Thyroid gland (tissue), 4 donors: ENCODE measurements around the gene FBXL17. TPM values are rescaled to one million over a fixed set of nuclear protein-coding genes. Genes with fewer than 3 reads are reported as not detected.

Experiments used
- DNase-seq, 2 donors: peaks; one replicate each; pipeline ENCODE4 v3.0.0-alpha.2; 2019
- H3K27ac ChIP-seq, 3 donors: fragments of 200-600 bp; sonication (generic); 1 replicate in 2 of 3; 2 replicates in 1 of 3; pipeline ENCODE4 v1.5.1; 2016 to 2019; ENCODE audit warnings: mild to moderate bottlenecking in 1 of 3, moderate library complexity in 1 of 3
- H3K27me3 ChIP-seq: fragments of 200-600 bp; sonication (generic); one replicate; pipeline ENCODE4 v1.5.1; 2019
- H3K36me3 ChIP-seq, 2 donors: fragments of 200-600 bp; sonication (generic); one replicate each; pipeline ENCODE4 v1.5.1; 2016 to 2019
- H3K4me1 ChIP-seq, 2 donors: fragments of 200-600 bp; sonication (generic); one replicate each; pipeline ENCODE4 v1.5.1; 2017 to 2019
- H3K4me3 ChIP-seq, 3 donors: fragments of 200-600 bp; sonication (generic); replicated peaks in 1 of 3; 1 replicate in 2 of 3; 2 replicates in 1 of 3; pipeline ENCODE4 v1.5.1; 2016; ENCODE audit warnings: mild to moderate bottlenecking in 1 of 3
- H3K9me3 ChIP-seq: fragments of 200-600 bp; sonication (generic); one replicate; pipeline ENCODE4 v1.5.1; 2017
- POLR2A ChIP-seq, 2 donors: fragments of 450-650 bp; IDR thresholded peaks; one replicate each; pipeline ENCODE4 v1.6.1; 2017; ENCODE audit warnings: antibody characterized with exemption in 2 of 2, mild to moderate bottlenecking in 2 of 2, moderate library complexity in 1 of 2
- WGBS, 2 donors: methylation state at CpG; one replicate each; pipeline ENCODE4 v1.1.5; 2017; 5-methylcytosine and 5-hydroxymethylcytosine counted together
- intact Hi-C: fragments of 100-400 bp; cut with DNase I; formaldehyde crosslinking; loops from one replicate; pipeline ENCODE4 v1.15.1; 2023
- total RNA-seq, 4 donors: library from RNA; depleted of rRNA; stranded (reverse); fragments of >200 nt; gene quantifications; one replicate each; pipeline ENCODE4 v1.2.3, GENCODE V29; 2016
- TF ChIP-seq, protein P1 (sequence below), 6 experiments: fragments of 200-600 bp in 3 of 6; fragments of 450-650 bp in 3 of 6; sonication (generic) in 3 of 6; IDR thresholded peaks; one replicate each; pipeline ENCODE4 v1.5.1; 2016 to 2019; ENCODE audit warnings: antibody characterized with exemption in 6 of 6, mild to moderate bottlenecking in 2 of 6, inconsistent platforms in 1 of 6, moderate library complexity in 1 of 6

FBXL17 gene
- 10 to 100 TPM; 37.6 to 77.7 (median 55.6) TPM for total RNA-seq

DNA sequence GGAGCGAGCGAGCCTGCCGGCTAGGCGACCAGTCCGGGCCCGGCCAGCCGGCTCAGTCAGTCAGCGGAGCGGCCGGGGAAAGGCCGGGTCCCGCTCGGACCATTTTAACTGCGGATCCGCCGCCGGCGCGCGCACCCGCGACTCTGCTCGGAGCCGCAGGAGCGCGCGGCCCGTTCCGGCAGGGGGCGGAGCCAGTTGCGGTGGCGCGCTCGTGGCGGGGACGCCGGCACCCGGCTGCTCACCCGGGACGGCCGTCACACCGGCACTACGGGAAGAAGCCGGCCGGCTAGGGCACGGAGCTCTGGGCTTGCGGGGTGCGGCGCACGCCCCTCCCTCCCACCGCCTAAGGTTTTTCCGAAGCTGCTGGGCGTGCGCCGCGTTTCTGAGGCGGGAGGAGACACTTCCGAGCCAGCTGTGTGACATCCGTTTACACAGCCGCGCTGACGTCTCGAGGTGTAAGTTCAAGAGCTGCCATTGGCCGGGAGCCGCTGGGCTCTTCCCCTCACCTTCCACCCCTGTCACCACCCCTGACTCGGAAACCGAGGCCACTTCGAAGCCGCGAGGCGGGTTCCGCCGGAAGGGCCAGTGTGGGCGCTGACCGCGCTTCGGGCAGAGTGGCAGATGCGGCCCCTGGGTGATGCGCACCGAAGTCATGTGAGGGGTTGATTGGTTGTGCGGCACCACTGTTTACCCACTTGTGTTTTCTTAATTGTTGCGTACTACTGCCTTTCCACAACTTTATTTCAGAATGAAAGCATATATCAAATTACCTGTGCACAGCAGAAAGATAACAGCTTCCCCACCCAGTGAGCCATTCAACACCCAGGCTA, at the start of gene FBXL17:
Gene FBXL17, minus strand, starts transcription at position 145 of the 830 bp plus-strand sequence.
- Histone ChIP-seq H3K4me1 (peaks cover 13 to 15% of the 10 kb centered on the region in 2 donors), H3K36me3 (no peaks in the 10 kb centered on the region), H3K4me3 (peak within 1 kb of the TSS; percentile 75 to 95 (median 85)), H3K27ac (peak within 1 kb of the TSS; percentile 97 to 100 (median 98)), H3K9me3 (no peaks in the 10 kb centered on the region), H3K27me3 (no peaks in the 10 kb centered on the region)
- WGBS, 2 donors, result 0% methylated on average over 20 to 30 of the region's 82 CpGs
- TF ChIP-seq POLR2A (IDR thresholded peaks at IDR 0.05), result peak; percentile 56 to 90
- TF ChIP-seq, protein P1, sequence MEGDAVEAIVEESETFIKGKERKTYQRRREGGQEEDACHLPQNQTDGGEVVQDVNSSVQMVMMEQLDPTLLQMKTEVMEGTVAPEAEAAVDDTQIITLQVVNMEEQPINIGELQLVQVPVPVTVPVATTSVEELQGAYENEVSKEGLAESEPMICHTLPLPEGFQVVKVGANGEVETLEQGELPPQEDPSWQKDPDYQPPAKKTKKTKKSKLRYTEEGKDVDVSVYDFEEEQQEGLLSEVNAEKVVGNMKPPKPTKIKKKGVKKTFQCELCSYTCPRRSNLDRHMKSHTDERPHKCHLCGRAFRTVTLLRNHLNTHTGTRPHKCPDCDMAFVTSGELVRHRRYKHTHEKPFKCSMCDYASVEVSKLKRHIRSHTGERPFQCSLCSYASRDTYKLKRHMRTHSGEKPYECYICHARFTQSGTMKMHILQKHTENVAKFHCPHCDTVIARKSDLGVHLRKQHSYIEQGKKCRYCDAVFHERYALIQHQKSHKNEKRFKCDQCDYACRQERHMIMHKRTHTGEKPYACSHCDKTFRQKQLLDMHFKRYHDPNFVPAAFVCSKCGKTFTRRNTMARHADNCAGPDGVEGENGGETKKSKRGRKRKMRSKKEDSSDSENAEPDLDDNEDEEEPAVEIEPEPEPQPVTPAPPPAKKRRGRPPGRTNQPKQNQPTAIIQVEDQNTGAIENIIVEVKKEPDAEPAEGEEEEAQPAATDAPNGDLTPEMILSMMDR (IDR thresholded peaks at IDR 0.05), result peak in 2 of 6 experiments; percentile 1 to 2
- peak; percentile 96 to 97 for DNase-seq
- intact Hi-C loops, result no loop called here

DNA sequence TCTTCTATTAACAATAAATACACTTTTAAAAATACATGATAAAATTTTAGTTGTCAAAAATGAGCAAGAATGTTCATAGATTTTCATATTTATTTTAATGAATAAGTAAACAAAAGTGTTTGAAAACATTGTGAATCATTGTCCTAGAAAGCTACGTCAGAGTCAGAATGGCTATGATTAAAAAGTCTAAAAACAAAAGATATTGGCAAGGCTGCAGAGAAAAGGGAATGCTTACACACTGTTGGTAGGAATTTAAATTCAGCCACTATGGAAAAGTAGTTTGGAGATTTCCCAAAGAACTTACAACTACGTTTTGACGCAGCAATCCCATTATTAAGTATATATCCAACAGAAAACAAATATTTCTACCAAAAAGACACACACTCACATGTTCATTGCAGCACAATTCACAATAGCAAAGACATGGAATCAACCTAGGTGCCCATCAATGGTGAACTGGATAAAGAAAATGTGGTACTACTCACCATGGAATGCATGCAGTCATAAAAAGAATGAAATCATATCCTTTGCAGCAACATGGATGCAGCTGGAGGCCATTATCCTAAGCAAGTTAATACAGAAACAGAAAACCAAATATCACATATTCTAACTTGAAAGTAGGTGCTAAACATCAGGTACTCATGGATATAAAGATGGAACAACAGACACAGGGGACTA, 49.2 kb upstream of the FBXL17 start:
- DNase-seq, result no peak
- Histone ChIP-seq H3K4me1 (no peaks in the 10 kb centered on the region), H3K27me3 (no peaks in the 10 kb centered on the region), H3K9me3 (no peaks in the 10 kb centered on the region), H3K4me3 (no peak overlapping the region), H3K27ac (no peak overlapping the region), H3K36me3 (no peaks in the 10 kb centered on the region)
- TF ChIP-seq, protein P1 (IDR thresholded peaks at IDR 0.05), result no peak
- TF ChIP-seq POLR2A (IDR thresholded peaks at IDR 0.05), result no peak
- 87 to 88% methylated on average over 3 of the region's 3 CpGs for WGBS, 2 donors
- intact Hi-C loops, result no loop called here

DNA sequence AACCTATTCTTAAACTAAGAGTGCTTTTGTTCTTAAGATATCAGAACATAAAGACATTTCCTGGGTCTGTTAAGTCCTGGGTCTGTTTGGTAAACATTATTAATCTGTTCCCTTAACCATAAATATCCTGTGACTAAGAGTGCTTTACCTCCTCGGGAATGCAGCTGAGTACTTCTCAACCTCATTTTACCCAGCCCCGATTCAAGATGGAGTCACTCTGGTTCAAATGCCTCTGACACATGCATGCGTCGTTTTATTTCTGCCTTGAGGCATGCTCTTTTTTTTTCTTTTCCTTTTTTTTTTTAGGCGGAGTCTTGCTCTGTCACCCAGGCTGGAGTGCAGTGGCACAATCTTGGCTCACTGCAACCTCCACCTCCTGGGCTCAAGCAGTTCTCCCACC, 39.8 kb upstream of the FBXL17 start:
- Histone ChIP-seq H3K9me3 (no peaks in the 10 kb centered on the region), H3K27ac (no peak overlapping the region), H3K4me3 (no peak overlapping the region), H3K36me3 (no peaks in the 10 kb centered on the region), H3K4me1 (no peaks in the 10 kb centered on the region), H3K27me3 (no peaks in the 10 kb centered on the region)
- TF ChIP-seq, protein P1 (IDR thresholded peaks at IDR 0.05), result no peak
- no peak for TF ChIP-seq POLR2A (IDR thresholded peaks at IDR 0.05)
- intact Hi-C loops, result no loop called here
- no peak for DNase-seq
- WGBS, 2 donors, result 85 to 89% methylated on average over 5 of the region's 5 CpGs

DNA sequence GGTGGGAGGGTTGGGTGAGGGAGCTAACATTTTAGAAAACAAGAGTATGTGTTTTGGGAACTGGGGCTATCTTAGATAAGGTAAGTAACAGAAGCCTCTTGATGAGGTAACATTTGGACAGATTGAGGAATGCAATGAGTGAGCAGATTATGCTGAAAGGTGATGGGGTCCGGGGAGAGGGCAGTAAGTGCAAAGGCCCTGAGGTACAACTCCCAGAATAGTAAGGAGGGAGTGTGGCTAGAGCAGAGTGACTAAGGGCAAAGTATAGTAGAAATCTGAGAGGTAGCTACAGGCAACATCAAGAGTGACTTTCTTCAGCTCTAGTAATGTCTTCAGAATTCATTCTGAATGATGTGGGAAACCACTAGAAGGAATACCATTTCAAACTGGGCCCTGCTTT, 38.9 kb upstream of the FBXL17 start:
- no peaks in the 10 kb centered on the region for H3K4me1 ChIP-seq
- 54 to 95% methylated on average over 1 of the region's 1 CpG for WGBS, 2 donors
- TF ChIP-seq, protein P1 (IDR thresholded peaks at IDR 0.05), result no peak
- no peak for TF ChIP-seq POLR2A (IDR thresholded peaks at IDR 0.05)
- H3K4me3 ChIP-seq, result no peak overlapping the region
- no peaks in the 10 kb centered on the region for H3K36me3 ChIP-seq
- no peaks in the 10 kb centered on the region for H3K27me3 ChIP-seq
- no peaks in the 10 kb centered on the region for H3K9me3 ChIP-seq
- intact Hi-C loops, result no loop called here
- DNase-seq, result no peak
- no peak overlapping the region for H3K27ac ChIP-seq

DNA sequence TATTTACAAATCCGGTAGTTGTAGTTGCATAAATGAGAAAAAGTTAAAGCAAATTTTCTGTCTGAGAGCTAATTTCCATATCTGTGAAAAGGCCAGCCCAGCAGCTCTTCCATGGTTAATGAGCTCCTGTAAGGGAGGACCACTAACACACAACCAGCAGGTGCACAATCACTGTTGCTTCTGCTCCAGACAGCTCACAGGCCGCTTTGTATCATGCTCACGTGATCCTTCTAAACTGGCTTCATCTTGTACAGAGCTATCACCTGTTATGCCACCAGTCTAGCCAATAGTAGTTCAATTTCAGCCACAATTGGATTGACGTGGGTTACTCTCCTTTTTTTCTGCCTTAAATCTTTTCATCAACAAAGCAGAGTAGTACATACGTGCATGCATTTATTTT, 38.3 kb upstream of the FBXL17 start:
- TF ChIP-seq POLR2A (IDR thresholded peaks at IDR 0.05), result no peak
- TF ChIP-seq, protein P1 (IDR thresholded peaks at IDR 0.05), result no peak
- Histone ChIP-seq H3K4me1 (no peaks in the 10 kb centered on the region), H3K27me3 (no peaks in the 10 kb centered on the region), H3K36me3 (no peaks in the 10 kb centered on the region), H3K27ac (no peak overlapping the region), H3K9me3 (no peaks in the 10 kb centered on the region), H3K4me3 (no peak overlapping the region)
- no peak for DNase-seq
- intact Hi-C loops, result no loop called here
- WGBS, 2 donors, result 90 to 91% methylated on average over 5 of the region's 5 CpGs
